T-helper 1 cell treated with Interleukin-12 subunit alpha and Interleukin-12 subunit beta and Interleukin-4 antibody, amounts not matched to agents 30 ng/mL and 1 ng/mL, for 36 hours (primary cell): ENCODE data around the gene ARPC1A. TPM values are rescaled to one million over a fixed set of nuclear protein-coding genes. Genes with fewer than 3 reads are reported as not detected.
"Not testable (repeated sequence)": the region's sequence is repeated elsewhere in the genome, so short reads cannot be mapped to it uniquely, and the experiment has no call there.

Experiments
- intact Hi-C: fragments of 100-400 bp; cut with micrococcal nuclease; formaldehyde crosslinking; loops from one replicate; pipeline ENCODE4 v1.15.1; 2024
- total RNA-seq: library from RNA; stranded (reverse); gene quantifications from 2 replicates; pipeline ENCODE4 v1.2.3, GENCODE V29; 2022

ARPC1A gene
- total RNA-seq, 1 donor from 2014 or later = 67.1 TPM

- intact Hi-C loops = loop anchor here (5.0 to 10.0 kb wide), 2 partner anchors 610 to 677 kb away; partner anchors contain the start of genes ZKSCAN1 and ZNF3
Observed at GRCh38 chr7:99404977-99405320, 79.3 kb downstream of the ARPC1A start.

GRCh38 chr7:99406557-99406956, 80.9 kb downstream of the ARPC1A start:
- intact Hi-C loops = loop anchor here (5.0 to 10.0 kb wide), 2 partner anchors 608 to 676 kb away; partner anchors contain the start of genes ZKSCAN1 and ZNF3

GRCh38 chr7:99407872-99408378, 82.2 kb downstream of the ARPC1A start:
- intact Hi-C loops = loop anchor here (1.0 to 10.0 kb wide), 14 partner anchors 15 to 1020 kb away; partner anchors contain the start of genes ARPC1B, ATP5MF, CPSF4 and PTCD1

GRCh38 chr7:99408379-99409191, 82.9 kb downstream of the ARPC1A start, which contains the start of the genes BUD31 and PDAP1:
BUD31 (plus strand) TSS chr7:99408969; CDS start chr7:99411093, 2,124 bp downstream.
PDAP1 (minus strand) TSS chr7:99408597; CDS start chr7:99408548, 49 bp downstream.
- intact Hi-C loops = loop anchor here (1.0 to 10.0 kb wide), 15 partner anchors 15 to 1020 kb away; partner anchors contain the start of genes ARPC1B, ATP5MF, CPSF4 and PTCD1

- intact Hi-C loops = loop anchor here (1.0 to 10.0 kb wide), 5 partner anchors 208 to 673 kb away; partner anchors contain the start of genes TRIM4, ZKSCAN1, ZNF3 and ZSCAN25
Observed at GRCh38 chr7:99409192-99409572, 83.5 kb downstream of the ARPC1A start.

GRCh38 chr7:99409806-99410205, 84.1 kb downstream of the ARPC1A start:
- intact Hi-C loops = loop anchor here (1.0 to 10.0 kb wide), 5 partner anchors 207 to 672 kb away; partner anchors contain the start of genes TRIM4, ZKSCAN1, ZNF3 and ZSCAN25

GRCh38 chr7:99410635-99411034, 84.9 kb downstream of the ARPC1A start:
- intact Hi-C loops = no loop called here

- intact Hi-C loops = not testable (repeated sequence)
Observed at GRCh38 chr7:99415513-99416127, 89.9 kb downstream of the ARPC1A start.

Other genes starting within 250 kb of the ARPC1A start
- gene SMURF1, start 181.8 kb upstream of the ARPC1A start, total RNA-seq = 18.9 and 19.2 TPM in 2 replicates
- not detected in 2 replicates for gene KPNA7, start 117.8 kb upstream of the ARPC1A start, total RNA-seq
- not detected in 2 replicates for gene MYH16, start 53.1 kb upstream of the ARPC1A start, total RNA-seq
- gene ARPC1B, start 48.8 kb downstream of the ARPC1A start, total RNA-seq = 405 and 417 TPM in 2 replicates
- gene PDAP1, start 82.7 kb downstream of the ARPC1A start, total RNA-seq = 102 and 107 TPM in 2 replicates
- 111 and 118 TPM in 2 replicates for gene BUD31, start 83.1 kb downstream of the ARPC1A start, total RNA-seq
- 10.0 and 11.8 TPM in 2 replicates for gene PTCD1, start 112.9 kb downstream of the ARPC1A start, total RNA-seq
- 68.0 and 70.2 TPM in 2 replicates for gene CPSF4, start 113.0 kb downstream of the ARPC1A start, total RNA-seq
- 341 and 351 TPM in 2 replicates for gene ATP5MF, start 140.3 kb downstream of the ARPC1A start, total RNA-seq
- gene ZNF789, start 147.0 kb downstream of the ARPC1A start, total RNA-seq = 27.5 and 28.5 TPM in 2 replicates
- 60.1 and 61.7 TPM in 2 replicates for gene ZNF394, start 174.4 kb downstream of the ARPC1A start, total RNA-seq
- gene ZKSCAN5, start 178.8 kb downstream of the ARPC1A start, total RNA-seq = 11.4 and 12.6 TPM in 2 replicates
- gene FAM200A, start 226.2 kb downstream of the ARPC1A start, total RNA-seq = 4.2 and 4.5 TPM in 2 replicates
- 102 and 108 TPM in 2 replicates for gene ZNF655, start 232.7 kb downstream of the ARPC1A start, total RNA-seq